GM11168 (cell line): ENCODE data around the gene EPC2.
"Not testable (repeated sequence)": the region's sequence is repeated elsewhere in the genome, so short reads cannot be mapped to it uniquely, and the experiment has no call there.

ENCODE experiments used
- in situ Hi-C: fragments of 300-500 bp; cut with MboI; formaldehyde crosslinking; loops from one replicate; pipeline ENCODE4 v1.12.0; 2022; ENCODE audit warnings: low sequenced_read_pairs; ENCODE audit not compliant: unreplicated experiment

Gene EPC2

GRCh38 chr2:148634749-148635148 is 9.8 kb upstream of the EPC2 start:
- in situ Hi-C loops: no loop called here

GRCh38 chr2:148638543-148638942 is 6.0 kb upstream of the EPC2 start:
- in situ Hi-C loops: no loop called here

- in situ Hi-C loops: no loop called here
Measured at GRCh38 chr2:148640767-148641166, 3.8 kb upstream of the EPC2 start.

GRCh38 chr2:148642112-148642744 is 2.3 kb upstream of the EPC2 start:
- in situ Hi-C loops: no loop called here

GRCh38 chr2:148642891-148643416 is 1.6 kb upstream of the EPC2 start:
- in situ Hi-C loops: no loop called here

GRCh38 chr2:148643421-148643820 is 1.1 kb upstream of the EPC2 start:
- in situ Hi-C loops: no loop called here

- in situ Hi-C loops: no loop called here
Measured at GRCh38 chr2:148644883-148645538, 460 bp downstream of the EPC2 start.

GRCh38 chr2:148645539-148646230 is 1.1 kb downstream of the EPC2 start:
- in situ Hi-C loops: no loop called here

GRCh38 chr2:148646231-148646559 is 1.6 kb downstream of the EPC2 start:
- in situ Hi-C loops: no loop called here

GRCh38 chr2:148647711-148648110 is 3.2 kb downstream of the EPC2 start:
- in situ Hi-C loops: not testable (repeated sequence)

GRCh38 chr2:148649936-148650335 is 5.4 kb downstream of the EPC2 start:
- in situ Hi-C loops: no loop called here

GRCh38 chr2:148650881-148651280 is 6.3 kb downstream of the EPC2 start:
- in situ Hi-C loops: no loop called here

GRCh38 chr2:148651972-148652371 is 7.4 kb downstream of the EPC2 start:
- in situ Hi-C loops: no loop called here

GRCh38 chr2:148653437-148653836 is 8.9 kb downstream of the EPC2 start:
- in situ Hi-C loops: no loop called here

GRCh38 chr2:148654435-148654834 is 9.9 kb downstream of the EPC2 start:
- in situ Hi-C loops: no loop called here

- in situ Hi-C loops: no loop called here
Measured at GRCh38 chr2:148656516-148656915, 12.0 kb downstream of the EPC2 start.

GRCh38 chr2:148658807-148659722 is 14.5 kb downstream of the EPC2 start:
- in situ Hi-C loops: no loop called here

- in situ Hi-C loops: no loop called here
Measured at GRCh38 chr2:148660999-148661398, 16.4 kb downstream of the EPC2 start.

- in situ Hi-C loops: not testable (repeated sequence)
Measured at GRCh38 chr2:148662332-148662731, 17.8 kb downstream of the EPC2 start.

GRCh38 chr2:148664229-148664628 is 19.7 kb downstream of the EPC2 start:
- in situ Hi-C loops: no loop called here
